ENCODE data around the gene UBE2D4.

DNA sequence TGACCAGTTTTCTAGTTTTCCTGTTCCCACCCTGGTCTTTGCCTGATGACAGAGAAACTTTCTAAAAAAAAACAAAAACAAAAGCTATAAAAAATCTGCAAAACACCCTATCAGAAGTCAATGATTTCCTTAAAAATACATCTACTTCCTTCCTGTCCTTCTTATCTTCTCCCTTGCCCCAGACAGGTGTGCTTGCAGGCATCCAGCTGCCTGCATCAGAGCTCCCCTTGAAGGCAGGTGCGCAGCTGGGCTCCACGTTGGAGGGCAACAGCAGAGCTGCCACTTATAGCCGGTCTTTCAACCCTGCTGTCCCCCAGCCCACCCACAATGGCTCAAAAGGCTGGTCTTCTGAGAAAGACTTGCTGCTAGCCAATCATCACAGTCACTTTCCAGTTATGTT, 29.8 kb downstream of the UBE2D4 start:
- no peak for TF ChIP-seq CTCF (IDR thresholded peaks at IDR 0.05; ENCODE audit: insufficient read depth, low read depth, low read length)
- TF ChIP-seq EZH2 (IDR thresholded peaks at IDR 0.05; ENCODE audit: insufficient read depth, low read length): no peak
